ENCODE results near the gene EPHA6. TPM values are rescaled to one million over a fixed set of nuclear protein-coding genes. Genes with fewer than 3 reads are reported as not detected.

EPHA6 gene
- polyA plus RNA-seq, 6 donors from 2014 or later = not detected

GRCh38 chr3:97189835-97190234 is 375.4 kb downstream of the EPHA6 start:
- Mint-ChIP-seq H3K4me3 (no peak overlapping the region), H3K4me1 (no peaks in the 10 kb centered on the region), H3K9me3 (peaks cover 0 to 8% (median under 1%) of the 10 kb centered on the region in 7 donors), H3K36me3 (no peaks in the 10 kb centered on the region), H3K27me3 (no peaks in the 10 kb centered on the region), H3K27ac (no peak overlapping the region)
- no peak for DNase-seq
- no peak for ATAC-seq (ENCODE audit: low read depth in 2 of 2)

DNA sequence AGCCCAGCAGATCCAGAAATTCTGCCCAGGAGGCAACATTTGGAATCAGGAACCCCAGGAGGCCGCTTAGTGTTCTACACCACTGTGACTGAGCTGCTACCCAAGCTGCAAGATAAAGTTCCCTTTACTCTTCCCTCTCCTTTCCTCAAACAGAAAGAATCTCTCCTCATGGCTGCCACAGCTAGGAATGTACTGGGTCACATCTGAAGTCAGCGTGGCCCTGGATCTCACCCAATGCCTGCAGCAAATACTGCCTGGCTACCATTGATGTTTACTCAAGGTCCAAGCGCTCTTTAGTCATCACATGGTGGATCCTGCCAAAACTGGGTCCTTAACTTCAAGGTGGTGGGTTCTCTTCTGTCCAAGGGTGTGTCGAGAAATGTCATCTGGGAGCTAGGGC is 382.7 kb downstream of the EPHA6 start:
- H3K27me3 Mint-ChIP-seq = no peaks in the 10 kb centered on the region
- DNase-seq (no peak), ATAC-seq (ENCODE audit: low read depth in 2 of 2) (no peak)
- H3K27ac Mint-ChIP-seq = no peak overlapping the region
- no peak overlapping the region for H3K4me3 Mint-ChIP-seq
- no peaks in the 10 kb centered on the region for H3K4me1 Mint-ChIP-seq
- no peaks in the 10 kb centered on the region for H3K36me3 Mint-ChIP-seq
- H3K9me3 Mint-ChIP-seq = peaks cover 0 to 15% (median 0%) of the 10 kb centered on the region in 7 donors

GRCh38 chr3:97197830-97198229 is 383.4 kb downstream of the EPHA6 start:
- H3K27me3 Mint-ChIP-seq = no peaks in the 10 kb centered on the region

DNA sequence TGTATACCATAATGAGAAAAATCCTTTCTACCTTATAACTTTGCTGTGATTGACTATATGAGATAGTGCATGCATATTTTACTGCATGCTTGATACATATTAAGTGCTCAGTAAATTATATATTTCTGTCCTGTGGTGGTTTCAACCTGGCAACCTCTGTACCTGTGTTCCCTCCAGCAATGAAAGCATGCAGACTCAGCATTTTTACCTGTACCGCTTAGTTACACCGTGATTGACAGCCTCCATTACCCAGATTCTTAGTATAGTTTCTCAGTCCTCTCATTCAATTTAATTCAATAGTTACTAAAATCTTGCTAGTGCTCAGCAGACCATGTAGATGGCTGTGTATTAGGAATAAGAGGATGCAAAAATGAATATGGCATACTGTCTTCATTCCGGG is 386.0 kb downstream of the EPHA6 start:
- H3K27me3 Mint-ChIP-seq = no peaks in the 10 kb centered on the region
- DNase-seq (no peak), ATAC-seq (ENCODE audit: low read depth in 2 of 2) (no peak)
- peaks cover 0 to 7% (median 3%) of the 10 kb centered on the region in 7 donors for H3K9me3 Mint-ChIP-seq
- no peaks in the 10 kb centered on the region for H3K36me3 Mint-ChIP-seq
- no peak overlapping the region for H3K4me3 Mint-ChIP-seq
- no peaks in the 10 kb centered on the region for H3K4me1 Mint-ChIP-seq
- H3K27ac Mint-ChIP-seq = no peak overlapping the region

More at GRCh38 chr3:97197830-97198229, 383.4 kb downstream of the EPHA6 start:
- DNase-seq (no peak), ATAC-seq (ENCODE audit: low read depth in 2 of 2) (no peak)
- no peaks in the 10 kb centered on the region for H3K36me3 Mint-ChIP-seq
- peaks cover 0 to 15% (median 1%) of the 10 kb centered on the region in 7 donors for H3K9me3 Mint-ChIP-seq
- H3K4me3 Mint-ChIP-seq = no peak overlapping the region
- no peak overlapping the region for H3K27ac Mint-ChIP-seq
- no peaks in the 10 kb centered on the region for H3K4me1 Mint-ChIP-seq

DNA sequence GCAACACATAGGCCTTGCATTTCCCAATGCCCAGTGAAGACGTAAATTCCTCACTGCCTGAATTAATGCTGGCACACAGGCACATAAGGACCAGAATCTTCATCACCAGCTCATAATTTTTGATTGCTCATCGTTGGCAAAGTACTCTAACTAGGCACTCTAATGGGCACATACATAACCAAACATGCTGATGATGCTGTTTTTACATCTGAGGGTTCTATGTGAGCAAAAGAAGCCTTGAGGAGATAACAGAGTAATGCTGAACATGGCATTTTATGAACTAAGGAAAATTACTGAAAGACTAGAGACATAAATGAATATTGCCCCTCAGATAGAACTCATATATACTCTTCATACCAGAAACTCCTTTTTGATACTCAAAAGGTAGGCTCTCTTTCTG is 387.4 kb downstream of the EPHA6 start:
- ATAC-seq (ENCODE audit: low read depth in 2 of 2) = no peak
- H3K27ac Mint-ChIP-seq = no peak overlapping the region
- no peak overlapping the region for H3K4me3 Mint-ChIP-seq

DNA sequence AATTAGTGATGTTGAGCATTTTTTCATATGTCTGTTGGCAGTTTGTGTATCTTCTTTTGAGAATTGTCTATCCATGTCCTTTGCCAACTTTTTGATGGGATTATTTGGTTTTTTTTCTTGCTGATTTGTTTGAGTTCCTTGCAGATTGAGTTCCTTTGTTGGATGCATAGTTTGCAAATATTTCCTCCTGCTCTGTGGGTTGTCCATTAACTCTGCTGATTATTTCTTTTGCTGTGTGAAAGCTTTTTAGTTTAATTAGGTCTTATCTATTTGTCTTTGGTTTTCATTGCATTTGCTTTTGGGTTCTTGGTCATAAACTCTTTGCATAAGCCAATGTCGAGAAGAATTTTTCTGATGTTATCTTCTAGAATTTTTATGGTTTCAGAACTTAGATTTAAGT is 414.6 kb downstream of the EPHA6 start:
- no peaks in the 10 kb centered on the region for H3K4me1 Mint-ChIP-seq
- DNase-seq (no peak), ATAC-seq (ENCODE audit: low read depth in 2 of 2) (no peak)
- H3K9me3 Mint-ChIP-seq = peaks cover 0 to 11% (median 4%) of the 10 kb centered on the region in 7 donors
- H3K4me3 Mint-ChIP-seq = no peak overlapping the region
- no peaks in the 10 kb centered on the region for H3K27me3 Mint-ChIP-seq
- H3K36me3 Mint-ChIP-seq = no peaks in the 10 kb centered on the region
- no peak overlapping the region for H3K27ac Mint-ChIP-seq

More for the DNA sequence above, 387.4 kb downstream of the EPHA6 start:
- Mint-ChIP-seq H3K9me3 (peaks cover 0 to 7% (median 4%) of the 10 kb centered on the region in 7 donors), H3K4me1 (no peaks in the 10 kb centered on the region), H3K27me3 (no peaks in the 10 kb centered on the region), H3K36me3 (no peaks in the 10 kb centered on the region)
- no peak for DNase-seq

GRCh38 chr3:97230486-97230885 is 416.1 kb downstream of the EPHA6 start:
- Mint-ChIP-seq H3K4me1 (no peaks in the 10 kb centered on the region), H3K27ac (no peak overlapping the region), H3K27me3 (no peaks in the 10 kb centered on the region), H3K4me3 (no peak overlapping the region), H3K36me3 (no peaks in the 10 kb centered on the region), H3K9me3 (peaks cover 0 to 14% (median 4%) of the 10 kb centered on the region in 7 donors)
- no peak for ATAC-seq (ENCODE audit: low read depth in 2 of 2)
- DNase-seq = no peak

- Mint-ChIP-seq H3K36me3 (no peaks in the 10 kb centered on the region), H3K4me1 (no peaks in the 10 kb centered on the region), H3K27me3 (no peaks in the 10 kb centered on the region), H3K27ac (no peak overlapping the region), H3K4me3 (no peak overlapping the region), H3K9me3 (peaks cover 0 to 14% (median 6%) of the 10 kb centered on the region in 7 donors)
- DNase-seq = no peak
- no peak for ATAC-seq (ENCODE audit: low read depth in 2 of 2)
Measured at GRCh38 chr3:97232393-97233034, 418.1 kb downstream of the EPHA6 start.

GRCh38 chr3:97235179-97235578 is 420.8 kb downstream of the EPHA6 start:
- Mint-ChIP-seq H3K27ac (no peak overlapping the region), H3K4me1 (no peaks in the 10 kb centered on the region), H3K36me3 (no peaks in the 10 kb centered on the region), H3K4me3 (no peak overlapping the region), H3K9me3 (peaks cover 0 to 10% (median 4%) of the 10 kb centered on the region in 7 donors), H3K27me3 (no peaks in the 10 kb centered on the region)
- DNase-seq (no peak), ATAC-seq (ENCODE audit: low read depth in 2 of 2) (no peak)

DNA sequence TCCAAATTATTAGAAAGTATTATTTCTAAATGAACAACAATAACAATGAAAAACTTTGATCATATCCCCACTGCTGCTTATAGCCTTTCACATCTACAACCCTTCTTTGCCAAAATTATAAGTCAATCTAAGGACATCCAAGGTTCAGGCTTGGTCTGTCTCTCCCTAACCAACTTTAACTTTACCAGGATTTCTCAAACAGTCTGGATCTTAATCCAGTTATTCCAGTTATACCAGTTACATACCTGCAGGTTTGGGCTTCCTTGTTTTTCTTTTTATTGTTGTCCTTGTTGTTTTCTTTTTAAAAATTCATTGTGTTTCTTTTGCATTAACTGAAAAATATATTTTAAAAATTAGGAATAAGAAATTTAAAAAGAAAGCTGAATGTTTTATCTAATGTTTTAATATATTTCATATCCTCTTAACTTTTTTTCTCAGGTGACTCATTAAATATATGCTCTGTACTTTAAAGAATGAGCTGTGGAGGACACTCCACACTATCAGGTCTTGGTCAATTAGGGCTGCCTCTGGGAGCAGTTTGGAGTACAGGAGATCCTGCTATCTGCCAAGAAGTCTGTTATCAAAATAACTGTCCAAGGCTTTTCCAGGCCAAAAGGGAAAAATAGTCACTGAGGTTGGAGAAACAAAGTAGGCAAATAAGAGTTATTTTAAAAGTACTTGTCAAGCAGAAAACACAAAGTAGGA is 421.4 kb downstream of the EPHA6 start:
- no peaks in the 10 kb centered on the region for H3K4me1 Mint-ChIP-seq
- DNase-seq = no peak
- peaks cover 0 to 10% (median 4%) of the 10 kb centered on the region in 7 donors for H3K9me3 Mint-ChIP-seq
- no peak overlapping the region for H3K4me3 Mint-ChIP-seq
- ATAC-seq (ENCODE audit: low read depth in 2 of 2) = no peak
- no peak overlapping the region for H3K27ac Mint-ChIP-seq
- H3K27me3 Mint-ChIP-seq = no peaks in the 10 kb centered on the region
- no peaks in the 10 kb centered on the region for H3K36me3 Mint-ChIP-seq

- Mint-ChIP-seq H3K27ac (no peak overlapping the region), H3K27me3 (no peaks in the 10 kb centered on the region), H3K9me3 (peaks cover 0 to 6% (median 0%) of the 10 kb centered on the region in 7 donors), H3K4me3 (no peak overlapping the region), H3K4me1 (no peaks in the 10 kb centered on the region), H3K36me3 (no peaks in the 10 kb centered on the region)
- ATAC-seq (ENCODE audit: low read depth in 2 of 2) = no peak
- DNase-seq = no peak
Measured at GRCh38 chr3:97241417-97241816, 427.0 kb downstream of the EPHA6 start.

GRCh38 chr3:97245201-97245910 is 431.0 kb downstream of the EPHA6 start:
- no peaks in the 10 kb centered on the region for H3K4me1 Mint-ChIP-seq
- no peak for DNase-seq
- no peak overlapping the region for H3K27ac Mint-ChIP-seq
- ATAC-seq (ENCODE audit: low read depth in 2 of 2) = no peak
- H3K27me3 Mint-ChIP-seq = no peaks in the 10 kb centered on the region
- H3K9me3 Mint-ChIP-seq = peaks cover 0 to 5% (median 0%) of the 10 kb centered on the region in 7 donors
- no peaks in the 10 kb centered on the region for H3K36me3 Mint-ChIP-seq
- no peak overlapping the region for H3K4me3 Mint-ChIP-seq

DNA sequence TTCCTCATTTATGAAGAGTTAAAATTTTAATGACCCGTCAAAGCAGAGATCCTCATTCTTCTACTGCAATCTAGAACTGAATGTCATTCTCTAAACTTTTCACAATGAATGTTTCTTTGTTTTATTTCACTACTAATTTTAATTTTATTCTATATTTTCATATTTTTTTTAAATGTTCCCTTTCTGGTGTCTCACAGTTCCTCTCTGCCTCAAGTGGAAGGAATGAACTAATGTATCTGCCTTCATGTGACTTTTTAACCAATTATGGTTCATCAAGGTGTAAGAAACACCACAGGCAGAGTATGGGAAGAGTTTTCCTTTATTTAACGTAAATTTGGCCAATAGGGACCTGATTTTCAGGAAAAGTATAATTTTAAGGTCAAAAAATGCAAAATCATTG is 441.7 kb downstream of the EPHA6 start:
- no peaks in the 10 kb centered on the region for H3K27me3 Mint-ChIP-seq
- no peak overlapping the region for H3K27ac Mint-ChIP-seq
- ATAC-seq (ENCODE audit: low read depth in 2 of 2) (no peak), DNase-seq (no peak)
- H3K4me3 Mint-ChIP-seq = no peak overlapping the region
- H3K9me3 Mint-ChIP-seq = peaks cover 0 to 4% (median 0%) of the 10 kb centered on the region in 7 donors
- no peaks in the 10 kb centered on the region for H3K4me1 Mint-ChIP-seq
- no peaks in the 10 kb centered on the region for H3K36me3 Mint-ChIP-seq
